Type B pancreatic cell (in vitro differentiated cells): Measurements from ENCODE around the gene FCN2. TPM values are rescaled to one million over a fixed set of nuclear protein-coding genes. Genes with fewer than 3 reads are reported as not detected.

Experiments used
- DNase-seq: peaks from one replicate; pipeline ENCODE4 v3.0.0; 2021; ENCODE audit warnings: mixed read lengths; ENCODE audit not compliant: unreplicated experiment; ENCODE audit errors: extremely low spot score
- H3K27ac Mint-ChIP-seq: 2 replicates; pipeline ENCODE4 v1.8.0; 2021; ENCODE audit warnings: mild to moderate bottlenecking, mixed read lengths
- H3K27me3 Mint-ChIP-seq: 2 replicates; pipeline ENCODE4 v1.8.0; 2021; ENCODE audit warnings: mixed read lengths
- H3K36me3 Mint-ChIP-seq: 2 replicates; pipeline ENCODE4 v1.8.0; 2021; ENCODE audit warnings: mixed read lengths
- H3K4me1 Mint-ChIP-seq: one replicate; pipeline ENCODE4 v1.8.0; 2021; ENCODE audit warnings: mixed read lengths; ENCODE audit not compliant: unreplicated experiment
- H3K4me3 Mint-ChIP-seq: 2 replicates; pipeline ENCODE4 v1.8.0; 2021; ENCODE audit warnings: mild to moderate bottlenecking, mixed read lengths
- H3K9me3 Mint-ChIP-seq: 2 replicates; pipeline ENCODE4 v1.8.0; 2021; ENCODE audit warnings: mixed read lengths
- CTCF ChIP-seq: fragments of 200-600 bp; sonication (generic); conservative IDR thresholded peaks from 2 replicates; pipeline ENCODE4 v1.5.0; 2021; ENCODE audit warnings: antibody characterized with exemption, mild to moderate bottlenecking
- total RNA-seq: library from RNA; stranded (reverse); gene quantifications from 2 replicates; pipeline ENCODE4 v1.2.1, GENCODE V29; 2021; ENCODE audit warnings: low replicate concordance

Gene FCN2
- total RNA-seq, 1 donor from 2014 or later = not detected

DNA sequence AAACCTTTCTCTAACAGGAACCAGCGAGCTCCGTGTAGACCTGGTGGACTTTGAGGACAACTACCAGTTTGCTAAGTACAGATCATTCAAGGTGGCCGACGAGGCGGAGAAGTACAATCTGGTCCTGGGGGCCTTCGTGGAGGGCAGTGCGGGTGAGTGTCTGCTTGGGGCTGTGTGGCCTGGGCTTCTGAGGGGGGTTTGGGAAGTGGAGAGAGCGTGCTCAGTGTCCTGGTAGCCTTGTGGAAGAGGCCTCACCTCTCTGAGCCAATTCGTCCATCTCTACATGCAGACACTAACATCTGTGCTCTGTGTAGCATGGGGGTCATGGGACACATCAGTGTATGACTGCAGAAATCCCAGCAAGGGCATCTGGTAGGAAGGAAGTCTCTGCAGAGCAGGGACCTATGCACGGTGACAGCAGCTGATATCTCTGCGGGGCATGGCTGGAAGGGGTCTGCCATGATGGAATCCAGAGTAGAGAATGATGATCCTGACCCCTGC is 5.9 kb downstream of the FCN2 start:
- Mint-ChIP-seq H3K4me1 (peaks cover 6% of the 10 kb centered on the region), H3K27ac (no peak overlapping the region), H3K36me3 (no peaks in the 10 kb centered on the region), H3K4me3 (no peak overlapping the region), H3K27me3 (peaks cover 6% of the 10 kb centered on the region), H3K9me3 (no peaks in the 10 kb centered on the region)
- no peak for DNase-seq
- TF ChIP-seq CTCF = no peak

DNA sequence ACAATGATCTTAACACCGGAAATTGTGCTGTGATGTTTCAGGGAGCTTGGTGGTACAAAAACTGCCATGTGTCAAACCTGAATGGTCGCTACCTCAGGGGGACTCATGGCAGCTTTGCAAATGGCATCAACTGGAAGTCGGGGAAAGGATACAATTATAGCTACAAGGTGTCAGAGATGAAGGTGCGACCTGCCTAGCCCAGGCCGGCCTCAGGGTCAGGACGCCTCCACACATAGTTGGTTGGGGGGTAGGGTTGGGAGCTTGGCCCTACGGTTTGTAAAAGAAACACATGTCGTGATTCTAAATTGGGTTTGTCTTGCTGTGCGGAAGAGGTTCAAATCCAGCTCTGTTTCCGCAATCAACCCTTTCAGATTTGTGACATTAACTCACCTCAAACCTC is 6.6 kb downstream of the FCN2 start:
- peaks cover 6% of the 10 kb centered on the region for H3K4me1 Mint-ChIP-seq
- H3K36me3 Mint-ChIP-seq = no peaks in the 10 kb centered on the region
- TF ChIP-seq CTCF = no peak
- no peak for DNase-seq
- H3K4me3 Mint-ChIP-seq = no peak overlapping the region
- no peak overlapping the region for H3K27ac Mint-ChIP-seq
- H3K27me3 Mint-ChIP-seq = peaks cover 6% of the 10 kb centered on the region
- H3K9me3 Mint-ChIP-seq = no peaks in the 10 kb centered on the region

DNA sequence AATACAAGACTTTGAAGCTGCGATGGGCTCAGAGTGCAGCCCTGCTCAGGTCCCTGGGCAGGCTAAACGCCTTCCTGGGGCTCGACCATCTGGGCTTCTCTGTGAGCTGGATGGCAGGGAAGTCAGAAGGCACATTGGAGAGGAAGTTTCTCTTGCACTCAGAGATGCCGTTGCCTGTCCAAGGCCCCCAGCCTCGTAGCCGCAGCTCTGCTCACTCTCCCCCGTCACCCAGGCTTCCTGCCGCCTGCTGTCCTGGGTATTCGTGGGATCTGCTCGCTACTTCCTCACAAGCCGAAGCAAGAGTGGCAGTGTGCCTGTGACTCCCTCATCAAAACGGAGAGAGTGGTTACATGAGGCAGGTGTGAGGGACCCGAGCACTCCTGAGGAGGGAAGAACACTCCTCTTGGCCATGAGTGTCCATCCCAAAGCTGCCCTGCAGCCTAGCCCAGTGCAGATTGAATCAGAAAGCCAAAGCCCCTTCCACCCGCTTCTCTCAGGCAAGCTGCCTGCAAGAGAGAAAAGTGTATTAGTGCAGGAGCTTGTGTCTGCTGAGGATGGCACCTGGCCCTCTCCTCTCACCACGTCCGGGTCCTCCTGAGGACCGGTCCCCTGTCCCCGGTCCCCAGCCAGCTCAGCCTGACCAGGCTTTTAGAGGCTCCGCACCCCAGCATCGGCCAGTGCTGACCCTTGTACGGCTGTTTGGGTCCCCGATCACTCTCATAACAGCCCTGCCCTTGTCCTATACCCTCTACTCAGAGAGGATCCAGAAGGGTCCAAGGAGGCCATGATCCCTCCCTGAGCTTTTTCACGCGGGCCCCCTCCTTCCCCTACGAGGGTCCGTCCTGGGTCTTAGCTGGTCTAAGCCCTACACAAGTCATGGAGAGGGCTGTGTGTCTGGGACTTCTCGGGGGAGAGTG is 7.3 kb downstream of the FCN2 start:
- Mint-ChIP-seq H3K9me3 (no peaks in the 10 kb centered on the region), H3K4me3 (no peak overlapping the region), H3K27me3 (peaks cover 8% of the 10 kb centered on the region), H3K4me1 (peaks cover 6% of the 10 kb centered on the region), H3K27ac (no peak overlapping the region), H3K36me3 (no peaks in the 10 kb centered on the region)
- DNase-seq = peak; percentile 63
- TF ChIP-seq CTCF = no peak

GRCh38 chr9:134888603-134889190 is 8.1 kb downstream of the FCN2 start:
- Mint-ChIP-seq H3K4me1 (peaks cover 6% of the 10 kb centered on the region), H3K4me3 (no peak overlapping the region), H3K9me3 (no peaks in the 10 kb centered on the region), H3K27ac (no peak overlapping the region), H3K27me3 (peaks cover 8% of the 10 kb centered on the region), H3K36me3 (no peaks in the 10 kb centered on the region)
- no peak for TF ChIP-seq CTCF
- DNase-seq = peak; percentile 53

- H3K27ac Mint-ChIP-seq = no peak overlapping the region
- peaks cover 6% of the 10 kb centered on the region for H3K4me1 Mint-ChIP-seq
- H3K9me3 Mint-ChIP-seq = no peaks in the 10 kb centered on the region
Measured at GRCh38 chr9:134889386-134890154, 9.0 kb downstream of the FCN2 start.

More at GRCh38 chr9:134889386-134890154, 9.0 kb downstream of the FCN2 start:
- Mint-ChIP-seq H3K27me3 (peaks cover 8% of the 10 kb centered on the region), H3K36me3 (no peaks in the 10 kb centered on the region), H3K4me3 (no peak overlapping the region)
- TF ChIP-seq CTCF = no peak
- peak; percentile 60 for DNase-seq
